Activated B cell treated with CpG ODN at 0.5 μM for 24 hours (primary cell): Measurements from ENCODE around the gene NCKAP5. TPM values are rescaled to one million over a fixed set of nuclear protein-coding genes. Genes with fewer than 3 reads are reported as not detected.
"Not testable (repeated sequence)": the region's sequence is repeated elsewhere in the genome, so short reads cannot be mapped to it uniquely, and the experiment has no call there.

Source experiments
- ATAC-seq: fragments of 200-7000 bp; cut with Tn5 transposase; one replicate; pipeline ENCODE4 v1.10.0; 2021; ENCODE audit warnings: low read depth, mild to moderate bottlenecking, moderate library complexity
- CTCF ChIA-PET: fragments of 350-600 bp; sonication (Branson Sonifier 250); formaldehyde crosslinking; loops from one replicate; lab custom pipeline; 2021; ENCODE audit warnings: antibody characterized with exemption; lab: Charles Lee
- POLR2A ChIA-PET: fragments of 350-600 bp; sonication (Branson Sonifier 250); formaldehyde crosslinking; loops from one replicate; lab custom pipeline; 2021; ENCODE audit warnings: antibody characterized with exemption; lab: Charles Lee
- DNase-seq: peaks from one replicate; pipeline ENCODE4 v3.0.0; 2022
- H3K27ac Mint-ChIP-seq: one replicate; pipeline ENCODE4 v1.8.0; 2020; ENCODE audit warnings: mixed read lengths
- H3K27me3 Mint-ChIP-seq: one replicate; pipeline ENCODE4 v1.8.0; 2021; ENCODE audit warnings: mixed read lengths
- H3K36me3 Mint-ChIP-seq: one replicate; pipeline ENCODE4 v1.8.0; 2021; ENCODE audit warnings: low read depth, mixed read lengths
- H3K4me1 Mint-ChIP-seq: one replicate; pipeline ENCODE4 v1.8.0; 2021; ENCODE audit warnings: mixed read lengths
- H3K4me3 Mint-ChIP-seq: one replicate; pipeline ENCODE4 v1.8.0; 2020; ENCODE audit warnings: mild to moderate bottlenecking, mixed read lengths
- H3K9me3 Mint-ChIP-seq: one replicate; pipeline ENCODE4 v1.8.0; 2020; ENCODE audit warnings: mixed read lengths
- intact Hi-C: fragments of 100-400 bp; cut with micrococcal nuclease; formaldehyde crosslinking; loops from one replicate; pipeline ENCODE4 v1.15.1; 2024
- total RNA-seq: library from RNA; stranded (reverse); gene quantifications from 2 replicates; pipeline ENCODE4 v1.2.3, GENCODE V29; 2022
- TF ChIP-seq, protein P1 (sequence below): fragments of 200-600 bp; IDR thresholded peaks from one replicate; pipeline ENCODE4 v1.8.0; 2022; ENCODE audit warnings: antibody characterized with exemption, mild to moderate bottlenecking

NCKAP5 gene
- total RNA-seq, 1 donor from 2014 or later = not detected

- Mint-ChIP-seq H3K4me1 (no peaks in the 10 kb centered on the region), H3K4me3 (no peak overlapping the region), H3K36me3 (no peaks in the 10 kb centered on the region), H3K27me3 (peaks cover 3% of the 10 kb centered on the region), H3K27ac (no peak overlapping the region), H3K9me3 (no peaks in the 10 kb centered on the region)
- POLR2A ChIA-PET = no interaction called here
- DNase-seq (no peak), ATAC-seq (no peak)
- CTCF ChIA-PET = no interaction called here
- intact Hi-C loops = no loop called here
- TF ChIP-seq, protein P1, sequence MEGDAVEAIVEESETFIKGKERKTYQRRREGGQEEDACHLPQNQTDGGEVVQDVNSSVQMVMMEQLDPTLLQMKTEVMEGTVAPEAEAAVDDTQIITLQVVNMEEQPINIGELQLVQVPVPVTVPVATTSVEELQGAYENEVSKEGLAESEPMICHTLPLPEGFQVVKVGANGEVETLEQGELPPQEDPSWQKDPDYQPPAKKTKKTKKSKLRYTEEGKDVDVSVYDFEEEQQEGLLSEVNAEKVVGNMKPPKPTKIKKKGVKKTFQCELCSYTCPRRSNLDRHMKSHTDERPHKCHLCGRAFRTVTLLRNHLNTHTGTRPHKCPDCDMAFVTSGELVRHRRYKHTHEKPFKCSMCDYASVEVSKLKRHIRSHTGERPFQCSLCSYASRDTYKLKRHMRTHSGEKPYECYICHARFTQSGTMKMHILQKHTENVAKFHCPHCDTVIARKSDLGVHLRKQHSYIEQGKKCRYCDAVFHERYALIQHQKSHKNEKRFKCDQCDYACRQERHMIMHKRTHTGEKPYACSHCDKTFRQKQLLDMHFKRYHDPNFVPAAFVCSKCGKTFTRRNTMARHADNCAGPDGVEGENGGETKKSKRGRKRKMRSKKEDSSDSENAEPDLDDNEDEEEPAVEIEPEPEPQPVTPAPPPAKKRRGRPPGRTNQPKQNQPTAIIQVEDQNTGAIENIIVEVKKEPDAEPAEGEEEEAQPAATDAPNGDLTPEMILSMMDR = no peak
Observed at GRCh38 chr2:133525613-133526529, 42.4 kb downstream of the NCKAP5 start.

GRCh38 chr2:133525090-133525489 lies 43.2 kb downstream of the NCKAP5 start:
- Mint-ChIP-seq H3K27me3 (no peaks in the 10 kb centered on the region), H3K27ac (no peak overlapping the region), H3K4me1 (no peaks in the 10 kb centered on the region), H3K4me3 (no peak overlapping the region), H3K36me3 (no peaks in the 10 kb centered on the region), H3K9me3 (no peaks in the 10 kb centered on the region)
- ChIA-PET CTCF (no interaction called here), POLR2A (no interaction called here)
- ATAC-seq (no peak), DNase-seq (no peak)
- intact Hi-C loops = no loop called here
- TF ChIP-seq, protein P1 = no peak

DNA sequence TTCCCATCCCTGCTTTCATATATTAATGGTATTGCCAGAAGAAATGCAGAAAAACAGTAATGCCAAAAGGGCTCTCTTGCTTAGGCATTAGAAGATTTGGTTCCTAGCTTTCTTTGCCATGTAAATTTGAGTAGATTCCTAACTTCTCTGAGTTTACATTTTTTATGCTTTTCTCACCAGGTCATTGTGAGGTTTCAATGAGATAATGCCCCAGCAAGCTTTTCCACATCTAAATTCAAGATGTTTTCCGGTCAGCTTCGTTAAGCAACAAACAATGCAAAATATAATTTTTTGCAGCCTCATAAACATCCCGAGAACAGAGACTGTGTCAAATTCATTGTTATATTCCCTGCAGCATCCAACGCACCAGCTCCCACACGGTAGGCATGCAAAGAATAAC lies 44.9 kb downstream of the NCKAP5 start:
- CTCF ChIA-PET = no interaction called here
- no peak for ATAC-seq
- Mint-ChIP-seq H3K27me3 (no peaks in the 10 kb centered on the region), H3K36me3 (no peaks in the 10 kb centered on the region), H3K4me3 (no peak overlapping the region), H3K27ac (no peak overlapping the region), H3K9me3 (no peaks in the 10 kb centered on the region), H3K4me1 (no peaks in the 10 kb centered on the region)
- TF ChIP-seq, protein P1 = no peak
- POLR2A ChIA-PET = no interaction called here
- DNase-seq = no peak
- intact Hi-C loops = no loop called here

DNA sequence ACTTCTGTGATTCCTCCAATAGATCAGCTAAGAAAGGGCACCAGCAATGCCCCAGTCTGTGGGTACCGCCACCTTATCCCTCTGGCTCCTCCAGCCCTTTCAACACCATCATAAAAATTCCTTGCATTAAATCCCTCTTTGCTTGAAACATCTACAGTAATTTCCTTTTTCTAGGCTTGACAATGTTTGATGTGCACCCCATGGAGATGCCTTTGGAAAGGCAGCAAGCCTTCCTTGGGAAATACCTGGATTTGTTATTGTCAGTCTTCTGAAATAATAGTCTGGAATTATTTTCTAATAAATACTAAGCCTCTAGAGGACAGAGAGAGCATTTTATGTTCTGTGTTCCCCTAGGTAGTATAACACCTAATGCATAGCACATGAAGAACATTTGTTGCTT lies 46.1 kb downstream of the NCKAP5 start:
- Mint-ChIP-seq H3K36me3 (no peaks in the 10 kb centered on the region), H3K4me3 (no peak overlapping the region), H3K4me1 (no peaks in the 10 kb centered on the region), H3K27ac (no peak overlapping the region), H3K27me3 (no peaks in the 10 kb centered on the region), H3K9me3 (no peaks in the 10 kb centered on the region)
- TF ChIP-seq, protein P1 = no peak
- ATAC-seq = no peak
- ChIA-PET CTCF (no interaction called here), POLR2A (no interaction called here)
- intact Hi-C loops = no loop called here
- DNase-seq = no peak

DNA sequence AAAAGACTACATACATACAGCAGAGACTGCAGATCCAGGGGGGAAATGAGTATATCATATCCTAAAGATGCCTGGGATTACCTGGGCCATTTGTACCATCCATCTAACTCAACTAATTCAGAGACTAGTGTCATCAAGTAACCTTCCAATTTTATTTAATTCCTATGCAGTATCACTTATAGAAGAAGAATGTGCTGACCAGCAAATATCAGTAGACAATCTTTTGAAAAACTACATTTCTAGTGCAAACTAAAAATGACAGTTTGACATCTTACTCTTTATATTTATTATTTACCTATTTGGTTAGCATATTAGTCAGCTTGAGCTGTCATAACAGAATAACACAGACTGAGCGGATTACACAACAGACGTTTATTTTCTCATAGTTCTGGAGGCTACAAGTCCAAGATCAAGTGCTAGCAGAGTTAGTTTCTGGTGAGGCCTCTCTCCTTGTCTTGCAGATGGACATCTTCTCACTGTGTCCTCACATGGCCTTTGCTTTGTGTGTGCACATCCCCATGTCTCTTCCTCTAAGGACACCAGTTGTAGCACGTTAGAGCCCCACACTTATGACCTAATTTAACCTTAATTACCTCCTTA lies 47.0 kb downstream of the NCKAP5 start:
- no peak overlapping the region for H3K4me3 Mint-ChIP-seq
- no peak overlapping the region for H3K27ac Mint-ChIP-seq
- intact Hi-C loops = no loop called here
- H3K9me3 Mint-ChIP-seq = no peaks in the 10 kb centered on the region
- CTCF ChIA-PET = no interaction called here
- no peaks in the 10 kb centered on the region for H3K36me3 Mint-ChIP-seq
- no peaks in the 10 kb centered on the region for H3K27me3 Mint-ChIP-seq
- ATAC-seq = no peak
- POLR2A ChIA-PET = no interaction called here
- DNase-seq = no peak
- H3K4me1 Mint-ChIP-seq = no peaks in the 10 kb centered on the region
- TF ChIP-seq, protein P1 = no peak

DNA sequence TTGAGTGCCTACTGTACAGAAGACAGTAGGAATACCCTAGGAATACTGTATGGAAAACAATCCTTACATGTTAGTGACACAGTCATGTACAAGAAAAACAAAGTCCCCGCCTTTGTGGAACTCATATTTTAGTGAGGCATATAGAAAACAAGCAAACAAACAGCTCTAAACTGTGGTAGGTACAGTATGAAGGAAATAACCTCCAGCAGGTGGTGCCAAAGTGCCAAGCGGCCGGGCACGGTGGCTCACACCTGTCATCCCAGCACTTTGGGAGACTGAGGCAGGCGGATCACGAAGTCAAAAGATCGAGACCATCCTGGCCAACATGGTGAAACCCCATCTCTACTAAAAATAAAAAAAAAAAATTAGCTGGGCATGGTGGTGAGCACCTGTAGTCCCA lies 48.6 kb downstream of the NCKAP5 start:
- H3K4me1 Mint-ChIP-seq, H3K4me3 Mint-ChIP-seq, H3K9me3 Mint-ChIP-seq, ATAC-seq, H3K36me3 Mint-ChIP-seq, POLR2A ChIA-PET, H3K27me3 Mint-ChIP-seq, H3K27ac Mint-ChIP-seq, DNase-seq: not testable (repeated sequence)
- CTCF ChIA-PET = interaction anchor here (1.1 to 2.5 kb wide), 3 partner anchors 260 to 325 kb away, joined by 3 to 20 read pairs (median 4); no protein-coding TSS in a partner anchor
- intact Hi-C loops = loop anchor here (1.0 kb wide), 1 partner anchor 325 kb away; no protein-coding TSS in a partner anchor
